Lung (tissue), 16 donors: ENCODE results near the gene AKIP1. TPM values are rescaled to one million over a fixed set of nuclear protein-coding genes. Genes with fewer than 3 reads are reported as not detected.

Experiments
- ATAC-seq: fragments of 200-7000 bp; cut with Tn5 transposase; one replicate; pipeline ENCODE4 v1.9.1; 2020; ENCODE audit warnings: moderate number of reproducible peaks; ENCODE audit not compliant: insufficient read depth, low FRiP score
- DNase-seq, 3 donors: peaks; one replicate each; pipeline ENCODE4 v3.0.0-alpha.2; 2013 to 2017
- H3K27ac ChIP-seq, 2 donors: one replicate each; pipeline ENCODE4 v1.5.1; 2013; ENCODE audit warnings: mild to moderate bottlenecking in 2 of 2, moderate library complexity in 2 of 2, control low read depth in 1 of 2, inconsistent platforms in 1 of 2, low read depth in 1 of 2, low read length in 1 of 2
- H3K27me3 ChIP-seq, 3 donors: one replicate each; pipeline ENCODE4 v1.5.1; 2013; ENCODE audit warnings: low read length in 2 of 3; ENCODE audit not compliant: control insufficient read depth in 3 of 3, insufficient read depth in 3 of 3
- H3K36me3 ChIP-seq, 4 donors: one replicate each; pipeline ENCODE4 v1.5.1; 2013; ENCODE audit warnings: low read length in 4 of 4, mild to moderate bottlenecking in 1 of 4, moderate library complexity in 1 of 4; ENCODE audit not compliant: control insufficient read depth in 4 of 4, insufficient read depth in 4 of 4
- H3K4me1 ChIP-seq, 5 donors: one replicate each; pipeline ENCODE4 v1.5.1; 2013; ENCODE audit warnings: low read length in 5 of 5, mild to moderate bottlenecking in 2 of 5, moderate library complexity in 1 of 5; ENCODE audit not compliant: control insufficient read depth in 5 of 5, insufficient read depth in 5 of 5
- H3K4me3 ChIP-seq: one replicate; pipeline ENCODE4 v1.5.1; 2013; ENCODE audit warnings: mild to moderate bottlenecking, control low read depth, moderate library complexity
- H3K9ac ChIP-seq, 2 donors: one replicate each; pipeline ENCODE4 v1.5.1; 2013; ENCODE audit warnings: low read length in 2 of 2, control low read depth in 1 of 2; ENCODE audit not compliant: insufficient read depth in 1 of 2
- H3K9me3 ChIP-seq, 4 donors: one replicate each; pipeline ENCODE4 v1.5.1; 2013; ENCODE audit warnings: low read length in 3 of 4, mild to moderate bottlenecking in 1 of 4, moderate library complexity in 1 of 4; ENCODE audit not compliant: control insufficient read depth in 4 of 4, insufficient read depth in 3 of 4
- CTCF ChIP-seq: IDR thresholded peaks from 2 replicates; pipeline ENCODE4 v1.5.1; 2012; ENCODE audit warnings: mild to moderate bottlenecking; ENCODE audit errors: control extremely low read depth, extremely low read depth
- WGBS, 2 donors: extraction: QIAGEN DNeasy Blood & Tissue Kit; methylation state at CpG; one replicate each; pipeline ENCODE4 v1.1.7; 2013; 5-methylcytosine and 5-hydroxymethylcytosine counted together
- long read RNA-seq, 5 donors: transcript quantifications; one replicate each; lab custom pipeline, GENCODE V29; 2026
- polyA plus RNA-seq, 2 donors: library from polyadenylated mRNA; stranded (reverse); fragments of 200-250 nt; gene quantifications; one replicate each; pipeline ENCODE4 v1.2.1, GENCODE V29; 2013
- total RNA-seq, 2 donors: library from RNA; depleted of rRNA in 1 of 2; stranded (reverse); fragments of >200 nt in 1 of 2; gene quantifications; one replicate each; pipeline ENCODE4 v1.2.1, GENCODE V29; 2014 to 2021
- donor health status: control.
- donor health status: control.
- donor health status: Bipolar disorder and iron deficiency.
- donor health status: healthy.
- donor health status: DM: yes; HTN: yes; CAD: no.

Gene AKIP1
- 10 to 100 TPM; 18.2 to 27.2 TPM for total RNA-seq
- polyA plus RNA-seq: 10 to 100 TPM; 15.6 to 18.1 TPM
- long read RNA-seq, donor 1, partial matches to known transcripts: 0 of 12 reads
- long read RNA-seq, donor 1, other reads (novel, unspliced or antisense): 0 of 12 reads
- long read RNA-seq, donor 2, partial matches to known transcripts: 0 of 1 reads
- long read RNA-seq, donor 2, other reads (novel, unspliced or antisense): 0 of 1 reads
- long read RNA-seq, donor 3, partial matches to known transcripts: 0 of 7 reads
- long read RNA-seq, donor 3, other reads (novel, unspliced or antisense): 0 of 7 reads
- long read RNA-seq, donor 4, partial matches to known transcripts: 0 of 6 reads
- long read RNA-seq, donor 4, other reads (novel, unspliced or antisense): 0 of 6 reads
- long read RNA-seq, donor 5, partial matches to known transcripts: 0 of 12 reads
- long read RNA-seq, donor 5, other reads (novel, unspliced or antisense): 0 of 12 reads

GRCh38 chr11:8911029-8911823 lies at the start of gene AKIP1:
Gene AKIP1, plus strand, starts transcription at chr11:8911189. Its CDS starts 261 bp downstream, at chr11:8911450.
- Histone ChIP-seq H3K36me3 (peaks cover 0 to under 1% (median 0%) of the 10 kb centered on the region in 4 donors), H3K4me3 (peak within 1 kb of the TSS; percentile 89), H3K27me3 (no peaks in the 10 kb centered on the region), H3K9ac (peak within 1 kb of the TSS; percentile 43 to 86), H3K9me3 (no peaks in the 10 kb centered on the region), H3K27ac (peak within 1 kb of the TSS; percentile 84 to 97), H3K4me1 (peaks cover 0 to 18% (median 6%) of the 10 kb centered on the region in 5 donors)
- peak; percentile 99 for DNase-seq
- ATAC-seq: peak; percentile 97
- WGBS, 2 donors: 0 to 1% methylated on average over 49 to 68 of the region's 68 CpGs
- TF ChIP-seq CTCF: no peak

GRCh38 chr11:8863838-8864237 lies 47.2 kb upstream of the AKIP1 start:
- Histone ChIP-seq H3K36me3 (no peaks in the 10 kb centered on the region), H3K4me3 (no peak overlapping the region), H3K27me3 (no peaks in the 10 kb centered on the region), H3K9me3 (no peaks in the 10 kb centered on the region), H3K9ac (no peak overlapping the region), H3K4me1 (peaks cover 4 to 28% (median 7%) of the 10 kb centered on the region in 5 donors), H3K27ac (peak overlapping the region in 1 of 2 donors; percentile 52)
- ATAC-seq (peak; percentile 66), DNase-seq (no peak)
- no peak for TF ChIP-seq CTCF
- WGBS, 2 donors: 54 to 76% methylated on average over 1 of the region's 1 CpG

- H3K9ac ChIP-seq: peak overlapping the region in 1 of 2 donors; percentile 46
- no peak for TF ChIP-seq CTCF
- ATAC-seq (no peak), DNase-seq (no peak)
- no peaks in the 10 kb centered on the region for H3K36me3 ChIP-seq
- H3K4me3 ChIP-seq: no peak overlapping the region
- H3K27me3 ChIP-seq: peaks cover 0 to 2% (median 0%) of the 10 kb centered on the region in 3 donors
- peaks cover 3 to 35% (median 7%) of the 10 kb centered on the region in 5 donors for H3K4me1 ChIP-seq
- no peak overlapping the region for H3K27ac ChIP-seq
- H3K9me3 ChIP-seq: no peaks in the 10 kb centered on the region
These were observed 45.7 kb upstream of the AKIP1 start for GRCh38 chr11:8865304-8865703.
